ENCODE data around the gene MICAL2.
"Not testable (repeated sequence)": the region's sequence is repeated elsewhere in the genome, so short reads cannot be mapped to it uniquely, and the experiment has no call there.

Gene MICAL2

DNA sequence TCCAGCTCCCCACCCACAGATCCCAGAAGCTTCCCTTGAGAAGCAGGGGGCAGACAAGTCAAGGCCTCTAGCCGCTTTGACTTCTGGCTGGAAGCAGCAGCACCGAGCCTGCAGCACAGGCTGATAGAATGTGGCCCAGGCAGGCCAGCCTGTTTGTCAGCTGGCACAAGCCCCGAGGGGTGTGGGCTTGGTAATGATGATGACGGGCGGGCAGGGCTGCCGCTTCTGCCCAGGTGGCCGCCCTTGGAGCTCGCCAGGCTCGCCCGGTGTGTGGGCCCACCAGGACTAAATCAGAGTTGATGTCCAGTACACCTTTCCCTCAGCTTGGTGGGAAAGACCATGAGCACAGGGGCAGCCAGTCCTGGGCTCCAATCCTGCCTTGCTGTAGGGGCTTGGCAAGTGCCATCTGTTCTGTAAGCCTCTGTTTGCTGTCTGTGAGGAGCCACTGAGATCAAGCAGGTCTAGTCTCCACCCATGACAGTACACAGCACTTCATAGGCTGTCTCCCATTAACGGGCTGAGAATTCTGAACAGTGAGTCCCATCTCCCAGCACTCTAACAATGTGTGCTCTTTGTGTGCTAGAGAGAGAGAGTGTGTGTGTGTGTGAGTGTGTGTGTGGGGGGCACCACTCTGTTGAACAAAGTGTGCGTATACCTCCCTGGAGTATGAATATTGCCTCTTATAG lies 26.8 kb downstream of the MICAL2 start:
- DNase-seq, result no peak

DNA sequence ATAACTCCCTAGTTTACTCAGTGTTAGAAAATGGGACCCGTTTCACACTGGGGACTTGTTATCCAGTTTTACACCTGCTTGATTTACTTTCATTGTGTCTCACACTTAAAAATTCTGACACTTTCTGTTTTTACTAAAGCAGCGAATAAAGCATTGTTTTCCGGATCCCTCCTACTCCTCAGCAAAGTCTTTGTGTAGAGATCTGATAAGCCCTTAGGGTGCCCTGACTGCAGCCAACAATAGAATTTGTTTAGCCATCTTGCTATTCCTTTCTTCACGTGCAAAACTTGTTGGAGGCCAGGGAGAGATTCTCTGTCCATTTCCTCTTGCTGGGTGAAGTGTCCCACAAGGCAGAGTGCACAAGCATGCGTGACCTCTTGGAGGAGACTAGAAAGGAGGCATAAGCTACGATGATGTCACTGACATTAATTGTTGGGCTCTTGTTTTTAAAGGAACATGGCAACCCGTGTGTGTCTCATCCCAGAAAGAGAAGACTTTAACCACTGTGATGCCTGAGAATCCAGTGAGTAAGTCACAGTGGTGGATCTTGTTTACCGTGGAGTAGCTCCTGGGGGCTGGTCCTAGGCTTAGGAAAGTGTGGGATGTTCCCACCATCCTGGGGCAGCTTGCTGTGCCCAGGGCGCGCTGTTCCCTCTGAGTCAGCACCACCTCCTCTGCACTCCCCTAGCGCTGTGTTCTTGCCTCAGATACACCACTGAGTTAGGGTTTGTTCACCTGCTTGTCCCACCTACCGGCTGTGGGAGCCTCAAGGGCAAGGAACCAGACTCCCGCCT lies 27.7 kb downstream of the MICAL2 start:
- no peak for DNase-seq

DNA sequence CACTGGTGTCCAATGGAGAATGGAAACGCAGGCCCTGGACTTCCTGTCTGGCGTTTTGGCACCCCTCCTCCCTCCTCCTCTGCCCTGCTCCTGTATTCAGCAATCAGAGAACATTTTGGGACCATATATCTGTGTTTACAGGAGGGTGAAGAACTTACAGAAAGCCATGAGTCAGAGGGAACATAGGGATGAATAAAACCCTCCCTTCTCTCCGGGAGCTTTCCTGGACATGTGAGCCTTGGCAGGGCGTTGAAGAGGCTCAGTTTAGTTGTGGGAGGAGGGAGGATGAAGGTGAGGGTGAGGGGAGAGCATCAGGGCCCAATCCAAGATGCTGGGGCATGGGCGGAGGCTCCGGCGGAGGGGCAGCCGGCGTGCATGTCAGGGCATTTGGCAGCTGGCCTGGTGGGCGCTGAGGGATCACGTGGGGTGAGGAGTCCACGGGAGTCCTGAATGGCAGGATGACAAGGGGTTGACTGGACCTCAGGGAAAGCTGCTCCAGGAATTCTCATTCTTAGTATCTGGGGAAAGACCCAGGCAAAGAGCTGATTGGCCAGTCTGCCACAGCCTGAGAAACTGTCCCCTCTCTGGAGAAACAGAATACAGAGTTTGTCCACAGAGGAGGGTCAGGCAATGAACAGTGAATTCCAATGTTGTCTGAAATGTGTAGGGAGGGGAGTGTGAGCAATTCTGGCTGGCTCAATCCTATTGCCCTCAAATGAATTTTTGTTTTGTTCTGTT lies 28.9 kb downstream of the MICAL2 start:
- DNase-seq, result no peak

DNA sequence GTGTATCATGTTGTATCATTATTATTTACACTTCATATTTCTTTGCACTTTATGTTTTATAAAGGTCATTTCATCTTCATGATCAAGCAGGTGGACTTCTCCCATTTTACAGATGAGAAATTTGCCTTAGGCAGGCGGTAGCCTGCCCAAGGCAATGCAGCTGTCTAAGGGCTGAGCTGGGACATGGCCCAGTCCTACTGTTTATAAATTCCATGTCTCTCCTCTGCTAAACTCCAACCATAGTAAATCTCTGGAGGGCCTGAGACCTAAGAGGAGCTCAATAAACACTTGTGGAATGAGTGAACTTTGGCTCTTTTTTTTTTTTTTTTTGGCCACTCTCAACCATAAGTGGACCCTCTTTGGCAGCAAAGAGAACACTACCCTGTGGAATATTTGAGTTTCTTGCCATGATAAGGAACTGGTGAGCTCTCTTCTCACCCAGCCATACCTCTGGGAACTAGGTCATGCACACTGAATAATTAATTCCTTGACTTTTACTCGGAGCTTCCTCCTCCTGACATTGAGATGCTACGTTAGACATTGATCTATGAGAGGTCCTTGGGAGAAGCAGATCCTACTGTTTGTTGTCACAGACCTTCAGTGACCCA lies 29.9 kb downstream of the MICAL2 start:
- DNase-seq, result no peak

DNA sequence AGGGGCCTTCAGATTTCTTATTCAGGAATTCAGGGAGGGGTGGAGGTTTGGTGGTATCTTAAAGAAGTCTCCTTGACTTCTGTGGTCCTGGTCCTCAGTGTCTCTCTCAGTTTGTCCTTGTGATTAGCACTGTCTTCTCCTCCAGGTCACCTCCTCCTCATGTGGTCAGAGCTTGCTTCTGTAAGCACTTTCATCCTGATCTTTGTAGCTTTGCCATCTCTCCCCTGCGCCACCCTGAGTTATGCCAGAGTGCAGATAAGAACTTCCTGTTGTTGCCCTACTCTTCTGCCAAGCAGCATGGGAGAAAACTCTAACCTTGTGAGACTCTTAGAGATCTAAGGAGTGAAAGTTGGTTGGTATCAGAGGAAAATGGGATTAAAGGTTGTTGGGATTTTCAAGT lies 30.9 kb downstream of the MICAL2 start:
- no peak for DNase-seq

DNA sequence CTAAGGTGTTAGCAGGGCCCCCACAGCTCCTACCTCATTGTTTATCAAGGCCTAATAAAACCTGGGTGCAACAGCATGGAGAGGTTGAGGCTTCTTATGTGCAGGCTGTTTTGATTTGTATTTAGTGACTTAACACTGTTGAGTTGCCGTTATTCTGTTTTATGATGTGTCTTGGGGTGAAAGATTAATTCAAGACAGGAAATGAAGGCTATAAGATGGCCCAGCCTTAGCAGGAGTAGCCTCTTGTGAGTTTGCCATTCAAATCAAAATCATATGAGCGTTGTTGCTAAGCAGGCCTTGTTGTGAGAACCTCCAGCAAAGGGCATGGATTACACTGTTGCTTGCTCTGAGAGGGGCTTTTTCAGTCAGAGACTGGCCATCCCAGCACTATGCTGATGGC lies 31.8 kb downstream of the MICAL2 start:
- no peak for DNase-seq

DNA sequence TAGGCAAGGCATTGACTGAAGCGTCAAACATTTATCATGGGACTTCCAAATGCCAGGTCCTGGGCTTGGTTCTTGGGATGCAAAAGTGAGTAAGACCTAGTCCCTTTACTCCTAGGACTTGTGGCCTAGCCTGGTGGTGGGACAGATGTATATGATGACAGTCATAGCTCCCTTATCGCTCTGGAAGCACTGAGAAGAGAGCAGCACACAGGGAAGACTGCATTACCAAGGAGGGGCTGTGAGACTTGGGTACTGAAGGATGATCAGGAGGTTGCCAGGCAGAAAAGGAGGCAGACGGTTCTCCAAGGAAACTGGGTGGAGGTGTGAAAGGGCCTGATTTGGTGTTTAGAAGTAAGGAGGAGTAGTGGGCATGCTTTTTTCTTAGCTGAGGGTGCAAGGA lies 32.5 kb downstream of the MICAL2 start:
- DNase-seq, result no peak

DNA sequence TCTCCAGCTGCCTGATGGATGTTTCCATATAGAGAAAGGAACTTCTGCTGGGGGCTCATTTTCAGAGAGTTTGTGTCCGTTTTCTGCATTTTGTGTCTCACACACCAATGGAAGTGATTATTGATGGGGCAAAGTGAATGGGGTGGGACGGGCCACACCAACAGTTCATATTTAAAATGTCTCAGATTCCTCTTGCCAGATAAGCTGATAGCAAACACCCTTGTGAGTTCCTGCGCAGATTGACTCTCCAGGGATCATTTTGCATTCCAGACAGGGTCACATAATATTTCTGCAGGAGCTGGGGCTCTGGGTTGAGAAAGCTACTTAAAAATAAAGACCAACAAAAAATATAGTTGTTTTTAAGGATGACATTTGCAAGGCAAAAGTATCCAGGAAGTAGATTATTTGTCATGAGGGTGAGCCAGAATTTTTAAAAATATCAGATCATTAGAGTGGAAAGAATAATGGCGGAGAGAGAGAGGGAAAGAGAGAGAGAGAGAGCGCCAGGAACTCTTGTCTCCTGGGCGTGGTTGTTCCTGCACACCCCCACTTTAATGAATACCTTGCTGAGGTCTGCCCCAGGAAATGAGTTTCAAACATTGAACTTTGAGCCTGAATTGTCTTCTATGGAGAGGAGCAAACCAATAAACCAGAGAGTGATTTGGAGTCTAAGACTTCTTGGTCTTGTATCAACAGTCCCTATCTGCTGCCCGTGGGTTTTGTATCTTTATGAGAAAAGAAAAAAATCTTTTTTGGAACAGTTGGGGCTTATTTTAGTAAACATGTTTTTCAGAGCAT lies 33.3 kb downstream of the MICAL2 start:
- no peak for DNase-seq

DNA sequence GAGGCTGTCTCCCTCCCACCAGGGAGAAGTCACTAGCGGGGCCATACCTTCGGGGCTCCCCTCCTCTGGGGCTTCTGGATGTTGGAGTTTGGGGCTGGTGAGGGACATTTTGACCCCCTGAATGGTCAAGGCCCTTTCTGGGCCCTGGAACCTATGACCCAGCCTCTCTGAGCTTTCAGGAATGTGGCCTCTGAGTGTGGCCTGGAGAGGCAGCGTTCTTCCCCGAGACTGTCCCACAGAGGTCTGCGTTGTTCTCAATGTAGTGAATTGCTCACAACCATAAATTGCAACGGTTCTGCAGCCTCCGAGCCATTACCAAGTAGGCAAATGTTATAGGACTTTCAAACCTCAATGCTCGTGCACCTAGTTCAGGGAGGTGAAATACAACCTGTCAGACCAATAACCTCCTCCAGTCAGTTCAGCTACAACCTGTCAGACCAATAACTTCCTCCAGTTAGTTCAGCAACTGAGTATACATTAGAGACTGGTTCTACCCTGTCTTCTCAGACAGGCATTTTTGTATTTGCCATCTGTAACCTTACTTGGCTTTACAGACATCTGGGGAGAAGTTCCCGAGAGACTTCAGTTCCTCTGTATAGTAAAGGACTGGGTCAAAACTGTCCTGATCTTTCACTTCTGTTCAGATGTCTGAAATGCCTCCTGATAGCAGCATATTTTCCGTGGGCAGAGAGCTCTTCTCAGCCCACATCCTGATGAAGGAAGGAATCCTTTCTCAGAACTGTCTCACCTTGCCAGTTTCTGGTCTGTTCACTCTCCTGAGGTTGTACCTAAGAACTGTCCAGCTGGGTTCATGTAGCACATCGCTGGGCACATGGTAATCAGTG lies 34.2 kb downstream of the MICAL2 start:
- no peak for DNase-seq

DNA sequence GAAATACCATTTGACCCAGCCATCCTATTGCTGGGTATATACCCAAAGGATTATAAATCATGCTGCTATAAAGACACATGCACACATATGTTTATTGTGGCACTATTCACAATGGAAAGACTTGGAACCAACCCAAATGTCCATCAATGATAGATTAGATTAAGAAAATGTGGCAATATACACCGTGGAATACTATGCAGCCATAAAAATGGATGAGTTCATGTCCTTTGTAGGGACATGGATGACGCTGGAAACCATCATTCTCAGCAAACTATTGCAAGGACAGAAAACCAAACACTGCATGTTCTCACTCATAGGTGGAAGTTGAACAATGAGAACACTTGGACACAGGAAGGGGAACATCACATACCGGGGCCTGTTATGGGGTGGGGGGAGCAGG lies 36.3 kb downstream of the MICAL2 start:
- not testable (repeated sequence) for DNase-seq

DNA sequence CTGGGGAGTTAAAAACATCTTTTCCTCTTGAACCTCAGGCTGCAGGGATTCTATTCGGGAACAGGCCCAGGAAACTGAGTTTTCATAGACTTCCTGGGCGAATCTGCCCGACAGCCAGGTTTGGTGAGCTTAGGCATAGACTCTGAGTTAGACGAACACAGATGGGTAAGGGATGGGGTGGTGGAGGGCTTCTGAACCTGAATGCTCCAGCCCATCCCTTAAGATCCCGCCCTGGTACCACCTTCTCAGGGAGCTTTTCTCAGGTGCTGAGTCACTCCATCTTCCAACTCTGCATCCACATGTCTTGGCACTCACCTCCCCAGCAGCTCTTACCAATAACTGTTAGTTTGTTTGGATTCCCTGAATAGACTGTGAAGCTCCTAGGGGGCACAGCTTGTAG lies 37.4 kb downstream of the MICAL2 start:
- DNase-seq, result no peak

DNA sequence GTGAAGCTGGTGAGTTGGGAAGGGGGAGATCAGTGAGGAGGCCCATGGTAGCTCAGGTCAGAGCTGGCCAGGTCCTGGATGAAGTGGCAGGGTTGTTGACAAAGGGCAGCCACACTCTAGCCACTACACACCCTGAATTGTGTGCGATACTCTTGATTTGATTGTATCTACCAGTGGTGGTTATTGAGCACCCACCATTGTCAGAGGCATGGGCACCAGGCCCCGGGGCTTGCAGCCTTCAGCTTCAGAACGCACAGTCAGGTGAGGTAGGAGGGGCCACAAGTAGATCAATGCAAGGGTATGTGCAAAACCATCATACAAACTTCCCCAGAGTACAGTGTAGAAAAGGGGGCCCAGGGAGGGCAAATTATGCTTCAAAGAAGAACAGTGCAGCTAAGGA lies 38.1 kb downstream of the MICAL2 start:
- DNase-seq, result no peak

DNA sequence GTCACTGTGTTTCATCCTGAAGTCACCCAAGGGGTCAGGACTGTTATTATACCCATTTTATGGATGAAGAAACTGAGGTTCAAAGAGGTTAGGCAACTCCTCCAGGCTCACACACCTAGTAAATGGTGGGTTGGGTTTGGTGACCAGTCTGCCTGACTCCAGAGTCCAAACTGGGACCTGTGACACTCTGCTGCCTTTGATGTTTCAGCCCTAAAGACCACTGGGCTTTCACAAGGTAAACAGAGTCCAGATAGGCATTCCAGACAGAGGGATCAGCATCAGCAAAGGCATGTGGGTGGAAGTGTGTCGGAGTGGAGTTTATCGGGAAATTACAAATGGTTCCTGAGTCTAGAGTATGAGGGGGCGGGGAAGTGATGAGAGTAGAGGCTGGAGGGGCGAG lies 38.5 kb downstream of the MICAL2 start:
- no peak for DNase-seq

DNA sequence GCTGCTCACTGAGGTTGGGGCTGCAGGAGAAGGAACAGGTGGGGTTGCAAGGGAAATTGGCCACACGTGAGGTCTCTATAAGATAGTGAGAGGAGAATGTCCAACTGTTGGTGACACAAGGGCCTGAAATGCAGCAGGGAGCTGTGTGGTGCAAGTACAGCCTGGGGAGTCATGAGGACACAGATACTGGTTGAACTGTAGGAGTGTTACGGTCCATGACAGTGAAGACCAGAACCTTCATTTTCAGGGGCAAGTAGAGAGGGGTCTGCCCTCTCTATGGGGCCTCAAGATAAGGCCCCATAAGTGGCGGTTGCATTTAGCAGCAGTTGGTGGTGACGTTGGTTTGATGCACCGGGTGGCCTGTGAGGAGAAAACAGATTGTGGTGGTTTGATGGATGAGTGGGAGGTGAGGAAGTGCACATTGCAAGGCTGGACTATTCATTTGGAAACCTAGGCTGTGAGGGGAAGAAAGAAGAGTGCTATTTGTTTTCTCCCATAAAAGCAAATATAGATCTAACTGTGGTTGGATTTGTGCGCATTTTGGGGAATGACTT lies 39.4 kb downstream of the MICAL2 start:
- DNase-seq, result no peak

DNA sequence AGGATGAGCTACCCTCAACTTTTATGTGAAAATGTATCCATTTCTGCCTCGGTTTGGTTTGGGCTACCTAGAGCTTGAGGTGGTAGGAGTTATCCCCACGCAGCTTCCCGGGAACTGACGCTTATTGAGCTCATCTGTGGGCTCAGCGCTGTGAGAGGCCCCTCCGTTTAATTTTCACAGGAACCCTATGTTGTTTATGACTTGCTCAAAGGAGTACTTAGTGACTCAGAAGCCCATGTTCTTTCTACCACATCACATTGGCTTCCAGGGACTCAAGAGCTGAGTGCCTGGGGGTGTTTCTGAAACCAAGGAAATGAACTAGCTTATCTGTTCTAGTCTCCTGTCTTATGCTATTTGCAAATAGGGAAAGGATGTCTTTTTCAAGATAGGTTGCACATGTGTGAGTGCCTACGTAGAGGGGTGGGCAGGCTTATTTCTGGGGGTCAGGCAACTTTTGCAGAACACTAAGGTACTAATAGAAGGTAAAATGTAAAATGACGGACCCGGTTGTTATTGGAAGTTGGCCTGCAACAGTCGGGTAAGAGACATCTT lies 40.5 kb downstream of the MICAL2 start:
- DNase-seq, result no peak

DNA sequence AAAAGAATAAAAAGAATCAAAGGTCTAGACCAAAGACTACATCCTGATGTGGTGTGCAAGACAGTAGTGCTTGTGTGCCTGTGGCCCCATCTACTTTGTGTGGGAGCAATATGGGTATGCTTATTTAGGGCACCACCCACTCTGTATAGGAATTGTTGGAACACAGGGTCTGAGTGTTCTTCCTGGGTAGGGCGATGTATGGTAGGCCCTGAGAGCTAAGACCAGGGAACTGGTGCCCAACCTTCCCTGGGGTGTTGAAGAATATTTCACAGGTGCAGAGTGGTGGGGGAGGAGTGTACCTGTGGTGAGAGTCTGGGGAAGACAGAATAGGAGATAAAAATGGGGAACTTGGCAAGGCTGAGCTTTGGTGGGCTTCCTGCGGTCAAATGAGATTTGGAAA lies 41.9 kb downstream of the MICAL2 start:
- no peak for DNase-seq

DNA sequence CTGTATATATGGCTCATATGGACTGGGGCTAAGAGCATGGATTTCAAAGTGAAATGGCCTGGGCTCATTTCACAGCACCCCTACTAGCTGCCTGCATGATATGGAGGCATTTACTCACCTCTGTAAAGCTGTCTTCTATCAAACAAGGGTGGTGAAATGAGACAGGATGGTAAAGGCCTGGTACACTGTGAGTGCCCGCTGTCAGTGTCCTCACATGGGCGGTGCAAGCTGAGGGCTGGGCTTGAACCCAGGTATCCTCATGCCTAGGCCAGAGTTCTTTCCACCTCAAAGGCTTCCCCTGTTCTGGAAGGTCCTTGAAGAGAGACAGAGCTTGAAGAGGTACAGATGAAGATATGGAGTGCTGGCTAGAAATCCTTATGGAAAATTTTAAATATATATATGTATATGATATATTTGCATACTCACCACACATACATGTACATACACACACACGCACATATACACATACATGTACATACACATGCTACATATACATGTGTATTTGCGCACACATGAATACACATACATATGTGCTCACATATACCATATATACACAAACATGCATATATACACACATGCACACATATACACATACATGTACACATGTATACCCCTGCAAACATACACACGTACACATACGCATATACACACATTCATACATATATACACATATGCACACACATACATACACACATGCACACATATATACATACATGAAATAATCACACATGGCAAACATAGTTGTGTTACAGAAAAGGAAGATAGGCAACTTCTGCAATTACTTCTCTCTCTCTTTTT lies 44.7 kb downstream of the MICAL2 start:
- DNase-seq, result no peak

DNA sequence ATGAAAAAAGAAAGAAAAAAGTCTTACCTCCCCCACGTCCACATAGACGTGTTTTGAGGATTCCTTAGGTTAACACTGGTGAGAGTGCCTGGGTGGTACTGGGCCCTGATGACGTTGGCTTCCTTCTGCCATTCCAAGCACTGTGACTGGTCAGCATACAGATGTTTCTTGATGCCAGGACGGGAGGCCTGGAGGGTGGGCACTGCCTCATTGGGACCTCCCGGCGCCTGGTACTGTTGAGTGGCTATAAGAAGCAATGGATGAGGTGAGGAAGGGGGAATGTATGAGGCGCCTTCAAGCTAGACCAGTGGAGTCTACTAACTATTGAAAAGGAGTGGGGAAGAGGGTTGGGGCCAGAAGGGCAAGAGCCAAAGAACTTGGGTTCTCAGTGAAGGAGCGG lies 45.3 kb downstream of the MICAL2 start:
- DNase-seq, result no peak

DNA sequence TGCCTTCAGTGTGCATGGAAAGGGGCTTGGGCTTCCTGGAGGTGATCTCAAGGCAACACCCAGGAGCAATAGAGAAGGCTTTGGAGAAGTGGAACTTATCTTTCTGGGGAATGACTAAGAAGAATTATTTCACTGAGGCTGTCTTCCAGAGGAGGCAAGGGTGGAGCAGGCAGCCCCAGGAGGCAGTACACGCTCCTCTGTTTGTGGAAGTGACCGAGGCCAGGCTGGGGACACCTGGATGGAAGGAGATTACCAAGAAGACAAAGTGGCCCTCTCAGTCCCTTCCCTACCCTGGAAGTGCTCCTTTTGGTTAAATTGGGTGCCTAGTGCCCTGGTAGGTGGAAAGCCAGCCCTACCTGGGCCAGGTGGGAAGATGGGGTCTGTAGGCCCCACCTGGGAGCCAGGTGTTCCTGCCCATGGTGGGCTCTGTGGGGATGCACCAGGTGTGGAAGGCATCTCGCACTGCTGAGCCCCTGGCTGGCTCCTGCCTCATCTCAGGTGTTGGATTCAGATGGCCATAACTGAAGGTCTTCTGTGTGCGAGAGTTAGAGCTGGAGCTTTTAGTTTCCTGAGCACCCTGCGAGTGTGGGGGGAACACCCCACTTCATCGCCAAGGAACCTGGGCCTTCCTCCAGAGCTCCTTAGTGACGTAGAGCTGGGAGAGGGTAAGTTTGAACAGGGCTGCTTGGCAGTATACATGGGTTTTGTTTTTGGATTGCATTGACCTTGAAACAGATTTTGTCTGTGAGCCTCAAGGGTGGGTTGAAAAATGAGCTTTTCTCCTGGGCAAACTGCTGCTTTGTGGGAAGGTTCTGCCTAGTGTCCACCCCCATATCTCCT lies 46.1 kb downstream of the MICAL2 start:
- DNase-seq, result no peak

Data from NCI-H2029 treated with DMSO at 0.1 percent for 48 hours (cell line).